ENCODE data around the gene HOXA6.
A peak's percentile ranks its signal among the peaks of the same experiment; 100 is the strongest.

Gene HOXA6

GRCh38 chr7:27161214-27161720, 13.7 kb upstream of the HOXA6 start:
- DNase-seq: peak; percentile 59

- DNase-seq: peak; percentile 88
These were observed 13.1 kb upstream of the HOXA6 start for GRCh38 chr7:27160546-27161213.

GRCh38 chr7:27160145-27160545, 12.6 kb upstream of the HOXA6 start:
- no peak for DNase-seq

DNA sequence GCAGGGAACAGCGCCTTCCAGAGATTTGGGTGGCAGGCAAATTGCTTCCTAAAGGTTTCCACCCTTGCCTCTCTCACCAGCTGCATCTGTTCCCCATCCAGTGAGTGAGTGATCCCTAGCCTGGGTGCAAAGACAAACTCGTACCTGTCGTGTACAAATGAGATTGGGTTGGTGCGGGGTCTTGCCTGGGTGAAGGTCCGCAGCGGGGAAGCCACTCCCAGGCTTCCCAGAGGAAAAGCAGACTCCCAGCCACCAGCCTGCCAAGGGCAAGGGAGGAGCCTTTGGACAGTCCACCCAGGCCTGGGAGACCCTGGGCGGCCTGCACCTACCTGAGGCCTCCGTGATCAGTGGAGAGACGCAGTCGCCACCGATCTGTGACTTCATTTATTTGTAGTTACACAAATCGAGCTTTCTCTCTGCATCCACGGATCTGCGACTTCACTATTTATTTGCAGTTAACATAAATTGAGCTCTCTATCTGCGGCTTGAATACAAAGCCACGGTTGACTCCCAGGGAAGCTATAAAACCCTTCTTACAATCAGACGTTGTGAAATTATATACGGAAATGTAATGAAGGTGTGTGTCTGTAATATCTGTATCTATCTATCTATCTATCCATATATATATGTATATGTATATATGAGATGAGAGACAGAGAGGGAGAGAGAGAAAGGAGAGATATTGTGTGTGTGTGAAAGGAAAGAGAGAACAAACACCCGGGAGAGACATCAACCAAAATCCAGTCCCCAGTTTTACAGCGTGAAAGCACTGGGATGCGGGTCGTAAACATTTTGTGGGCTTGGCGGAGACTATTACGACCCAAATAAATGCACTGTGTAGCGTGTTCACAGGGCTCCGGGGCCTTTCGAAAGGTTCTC, 11.9 kb upstream of the HOXA6 start:
- DNase-seq: no peak

DNA sequence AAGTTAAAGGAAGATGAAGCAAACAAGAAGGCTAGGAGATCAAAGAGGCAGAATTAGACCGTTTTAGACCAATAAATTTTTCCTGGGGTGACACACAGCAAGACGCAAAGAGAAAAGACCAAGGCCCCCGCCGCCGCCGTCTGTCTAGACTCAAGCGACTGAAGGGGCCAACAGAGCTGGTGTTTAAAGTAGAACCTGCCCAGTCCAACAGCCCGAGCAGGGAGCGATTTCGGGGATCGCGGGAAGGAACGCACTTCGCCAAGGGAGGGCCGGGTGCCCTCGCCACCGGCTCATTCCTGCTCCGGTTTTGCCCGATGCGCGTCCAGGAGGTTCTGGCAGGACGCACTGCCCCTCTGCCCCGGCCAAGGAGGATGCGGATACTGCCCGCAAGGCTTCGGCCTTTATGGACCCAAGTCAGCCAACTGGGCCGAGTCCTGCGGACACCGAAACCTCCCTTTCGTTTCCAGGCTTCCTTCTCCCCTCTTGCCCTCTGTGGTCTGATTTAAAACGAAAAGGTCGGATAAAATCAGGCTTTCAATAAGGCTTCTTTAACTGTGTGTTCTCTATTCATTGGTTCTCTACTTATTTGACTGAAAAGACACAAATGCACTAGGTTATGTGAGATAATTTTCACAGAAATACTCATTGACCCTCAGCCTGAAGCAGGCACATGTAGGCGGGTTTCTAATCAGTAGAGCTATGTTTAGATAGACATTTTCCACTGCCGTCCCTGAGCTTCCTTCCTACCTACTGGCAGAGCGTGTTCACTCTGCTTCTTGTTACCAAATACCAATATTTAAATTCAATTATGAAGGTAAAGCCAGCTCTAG, 11.1 kb upstream of the HOXA6 start:
- DNase-seq: no peak

DNA sequence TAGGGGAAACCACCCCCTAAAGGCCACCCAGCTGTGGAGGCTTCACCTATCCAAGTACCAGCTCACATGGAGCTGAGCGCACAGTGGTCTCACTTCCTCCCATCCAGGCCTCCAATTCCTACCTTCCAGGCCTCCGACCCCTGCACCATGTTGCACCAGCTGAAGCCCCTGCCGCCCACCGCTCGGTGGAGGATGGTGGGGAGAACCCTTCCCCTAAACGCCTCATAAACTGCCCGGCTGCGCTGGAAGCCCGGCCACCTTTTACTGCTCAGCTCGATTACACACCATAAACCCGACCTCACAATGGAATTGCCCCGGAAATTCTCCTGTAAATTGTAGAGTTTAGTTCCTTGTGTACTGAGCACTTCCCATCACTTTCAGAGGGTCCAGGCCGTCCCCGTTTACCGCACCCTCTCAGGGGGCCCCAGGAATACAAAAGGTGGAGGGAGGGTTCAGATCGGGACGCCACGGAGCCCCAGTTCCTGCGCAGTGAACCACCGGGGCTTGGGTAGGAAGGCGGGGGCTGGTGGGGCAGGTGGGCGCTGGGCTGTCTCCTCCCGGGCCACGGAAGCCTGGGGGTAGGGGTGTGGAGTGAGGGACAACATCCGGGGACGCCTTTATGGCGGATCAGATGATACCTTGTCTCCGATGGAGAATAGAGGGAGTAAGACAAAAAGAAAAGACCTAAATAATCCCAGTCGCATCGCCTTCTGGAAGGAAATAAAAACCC, 10.3 kb upstream of the HOXA6 start:
- DNase-seq: no peak

DNA sequence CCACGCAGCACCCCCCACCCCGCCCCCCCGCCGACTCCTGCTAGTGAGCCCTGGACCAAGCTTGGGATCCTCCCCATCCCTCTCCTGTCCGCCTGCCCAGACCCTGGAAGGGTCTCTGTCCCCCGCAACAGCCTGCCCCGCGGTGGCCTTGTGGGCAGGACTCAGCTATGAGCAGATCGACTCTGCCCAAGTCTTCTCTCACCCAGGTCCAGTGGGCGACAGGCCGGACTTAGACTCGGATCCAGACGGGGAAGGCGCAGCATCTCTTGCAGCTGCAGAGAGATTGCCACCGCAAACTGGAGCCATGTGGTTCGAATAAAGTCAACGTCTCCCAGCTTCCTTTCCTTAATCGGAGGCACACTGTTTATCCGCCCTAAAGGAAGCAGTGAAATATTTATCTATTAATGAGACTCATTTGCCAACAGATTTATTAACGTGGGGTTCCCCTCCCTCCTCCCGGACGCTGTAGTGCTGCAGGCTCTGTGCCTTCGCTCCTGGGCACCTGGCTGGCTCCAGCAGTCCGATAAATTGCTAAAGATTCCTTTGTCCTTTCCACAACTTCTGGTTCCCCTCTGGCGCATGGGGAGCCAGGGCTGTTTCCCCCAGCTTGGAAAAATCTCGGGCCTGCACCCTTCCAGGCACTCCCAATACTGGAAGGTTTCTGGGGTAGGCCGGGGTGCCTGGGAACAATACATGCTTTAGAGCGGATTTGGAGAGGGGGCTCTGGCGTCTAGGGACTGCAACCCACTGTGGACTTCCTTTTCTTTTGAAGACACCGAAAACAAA, 9.5 kb upstream of the HOXA6 start:
- DNase-seq: no peak

- DNase-seq: no peak
These were observed 8.9 kb upstream of the HOXA6 start, which contains the start of gene HOXA7 for GRCh38 chr7:27156508-27156898. Gene HOXA7 (minus strand): TSS chr7:27156675. CDS start chr7:27156545, 130 bp downstream.

GRCh38 chr7:27155816-27156507, 8.4 kb upstream of the HOXA6 start:
- no peak for DNase-seq

- no peak for DNase-seq
These were observed 7.6 kb upstream of the HOXA6 start for GRCh38 chr7:27154901-27155815.

- DNase-seq: no peak
These were observed 6.8 kb upstream of the HOXA6 start for GRCh38 chr7:27154369-27154768.

GRCh38 chr7:27153526-27153925, 6.0 kb upstream of the HOXA6 start:
- DNase-seq: no peak

GRCh38 chr7:27152816-27153442, 5.4 kb upstream of the HOXA6 start:
- DNase-seq: no peak

DNA sequence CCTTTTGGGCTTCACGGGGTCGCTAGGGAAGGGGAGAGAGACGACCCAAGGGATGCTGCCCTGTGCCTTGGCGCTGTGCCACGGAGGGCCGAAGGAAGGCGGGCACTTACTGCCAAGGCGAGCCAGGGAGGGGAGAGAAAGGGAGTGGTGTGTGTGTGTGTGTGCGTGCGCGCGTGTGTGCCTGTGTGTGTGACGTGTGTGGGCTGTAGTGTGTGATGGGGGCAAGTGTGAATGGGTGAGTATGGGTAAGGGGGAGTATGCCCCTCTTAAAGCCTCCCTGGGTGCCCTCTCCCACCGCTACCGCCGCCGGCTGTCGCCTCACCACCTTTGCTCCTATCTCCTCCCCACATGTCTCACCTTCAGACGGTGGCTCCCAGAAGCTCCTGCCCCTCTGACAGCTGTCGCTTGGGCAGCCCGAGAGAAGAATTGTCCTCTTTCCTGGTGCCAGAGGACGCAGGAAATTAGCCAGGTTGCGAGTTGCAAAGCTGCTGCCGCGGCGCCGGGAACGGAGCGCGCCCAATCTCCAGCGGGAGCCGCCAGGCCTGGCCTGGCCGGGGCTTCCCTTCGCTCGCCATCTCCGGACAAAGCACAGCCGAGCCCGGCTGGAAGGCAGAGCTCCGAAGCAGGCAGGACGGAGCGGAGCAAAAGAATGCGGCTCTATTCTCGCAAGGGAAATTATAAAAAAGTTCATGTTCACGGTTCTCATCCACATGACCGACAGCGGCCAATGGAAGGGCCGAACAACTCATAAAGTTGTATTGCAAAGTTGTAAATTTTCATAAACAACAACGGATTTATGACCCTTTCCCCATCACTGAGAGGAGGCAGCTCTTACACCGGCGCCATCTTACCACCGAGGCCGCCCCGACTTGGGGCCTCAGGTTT, 4.6 kb upstream of the HOXA6 start, which contains the start of gene HOXA3:
Gene HOXA3, minus strand, starts transcription at position 653 of the 885 bp plus-strand sequence. CDS start 41,943 bp downstream, outside the sequence.
- DNase-seq: no peak

DNA sequence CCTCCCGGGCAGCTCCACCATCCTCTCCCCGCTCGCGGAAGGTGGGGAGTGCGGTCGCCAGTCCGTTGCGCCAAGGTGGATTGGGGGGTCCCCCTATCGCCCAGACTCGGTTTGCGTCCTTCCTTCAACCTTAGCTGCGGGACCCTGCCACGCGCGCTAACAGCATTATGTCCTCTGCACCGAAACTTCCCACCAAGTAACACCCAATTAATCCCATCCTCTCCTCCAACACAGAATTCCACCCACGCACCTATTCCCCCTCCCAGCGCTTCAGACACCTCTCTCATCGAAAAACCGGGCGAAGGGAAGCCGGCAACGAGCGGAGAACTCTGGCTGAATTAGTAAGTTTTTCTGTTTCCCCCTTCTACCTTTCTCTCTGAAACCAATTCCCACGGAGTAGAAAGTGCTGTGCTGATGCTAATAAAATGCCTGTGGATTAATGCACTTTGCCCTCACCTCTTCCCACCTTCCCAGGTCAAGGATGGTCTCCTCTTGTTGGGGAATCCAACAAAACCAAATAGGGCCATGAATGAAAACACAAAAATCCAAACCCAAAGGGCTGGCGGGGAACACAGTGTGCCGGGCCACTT, 3.9 kb upstream of the HOXA6 start:
- no peak for DNase-seq

DNA sequence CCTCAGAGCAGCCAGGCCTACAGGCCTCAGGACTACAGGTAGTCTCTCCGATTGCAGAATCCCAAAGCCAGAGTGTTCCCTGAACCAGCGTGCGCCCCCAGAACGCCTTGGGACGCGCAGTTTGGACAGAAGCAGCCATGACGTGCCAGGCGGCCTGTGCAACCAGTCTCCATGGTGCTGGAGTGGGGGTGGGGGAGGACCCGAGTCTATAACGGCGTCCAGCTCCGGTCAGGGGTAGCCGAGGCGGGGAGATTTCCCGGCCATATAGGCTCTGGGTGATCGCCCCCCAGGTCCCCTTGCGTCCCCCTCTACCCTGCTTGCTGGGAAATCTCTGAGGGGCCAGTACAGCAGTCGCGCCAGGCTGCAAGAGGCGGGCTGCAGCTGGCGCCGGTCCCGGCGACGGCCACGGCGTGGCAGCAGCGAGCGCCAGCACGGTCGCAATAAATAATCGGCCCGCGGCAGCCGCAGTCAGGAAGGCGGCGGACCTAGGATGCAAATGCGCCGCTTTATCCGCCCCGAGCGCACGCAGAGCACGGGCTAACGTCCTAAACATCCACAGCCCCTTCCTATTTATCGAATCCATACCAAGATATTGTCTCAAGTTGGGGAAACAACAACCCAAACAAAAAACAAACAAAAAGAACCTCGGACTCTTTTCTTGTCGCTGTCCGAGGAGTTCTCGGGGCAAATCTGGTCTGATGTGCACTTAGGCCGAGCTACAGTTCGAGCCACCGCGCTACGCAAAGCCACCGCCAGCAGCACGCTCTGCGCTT, 3.2 kb upstream of the HOXA6 start:
- DNase-seq: peak; percentile 84
